HEK293T (cell line): ENCODE results near the gene UNC5B.

ENCODE experiments used
- ARNT ChIP-seq: fragments of 450-650 bp; IDR thresholded peaks from 2 replicates; pipeline ENCODE4 v1.6.1; 2017; ENCODE audit warnings: mild to moderate bottlenecking
- BHLHE40 ChIP-seq: fragments of 450-650 bp; IDR thresholded peaks from 2 replicates; pipeline ENCODE4 v1.6.1; 2016; ENCODE audit warnings: mild to moderate bottlenecking, moderate library complexity, borderline replicate concordance
- ELF4 ChIP-seq: fragments of 450-650 bp; IDR thresholded peaks from 2 replicates; pipeline ENCODE4 v1.6.1; 2017; ENCODE audit warnings: antibody characterized with exemption
- FOXA1 ChIP-seq: fragments of 450-650 bp; IDR thresholded peaks from 2 replicates; pipeline ENCODE4 v1.6.1; 2016; ENCODE audit warnings: mild to moderate bottlenecking
- FOXK2 ChIP-seq: fragments of 450-650 bp; IDR thresholded peaks from 2 replicates; pipeline ENCODE4 v1.6.1; 2016; ENCODE audit warnings: mild to moderate bottlenecking
- FOXM1 ChIP-seq: fragments of 450-650 bp; IDR thresholded peaks from 2 replicates; pipeline ENCODE4 v1.6.1; 2017; ENCODE audit warnings: mild to moderate bottlenecking, borderline replicate concordance
- HDGF ChIP-seq: fragments of 450-650 bp; IDR thresholded peaks from 2 replicates; pipeline ENCODE4 v1.6.1; 2017; ENCODE audit warnings: antibody characterized with exemption, borderline replicate concordance
- LEF1 ChIP-seq: fragments of 450-650 bp; IDR thresholded peaks from 2 replicates; pipeline ENCODE4 v1.6.1; 2017; ENCODE audit warnings: mild to moderate bottlenecking, borderline replicate concordance
- NFRKB ChIP-seq: fragments of 450-650 bp; IDR thresholded peaks from 2 replicates; pipeline ENCODE4 v1.6.1; 2016; ENCODE audit warnings: mild to moderate bottlenecking, moderate library complexity
- PKNOX1 ChIP-seq: fragments of 450-650 bp; IDR thresholded peaks from 2 replicates; pipeline ENCODE4 v1.6.1; 2016
- SP1 ChIP-seq: fragments of 450-650 bp; IDR thresholded peaks from 2 replicates; pipeline ENCODE4 v1.6.1; 2017
- SUZ12 ChIP-seq: fragments of 450-650 bp; IDR thresholded peaks from 2 replicates; pipeline ENCODE4 v1.6.1; 2016; ENCODE audit warnings: mild to moderate bottlenecking
- TARDBP ChIP-seq: fragments of 450-650 bp; IDR thresholded peaks from 2 replicates; pipeline ENCODE4 v1.6.1; 2016
- ZNF384 ChIP-seq: fragments of 450-650 bp; IDR thresholded peaks from 2 replicates; pipeline ENCODE4 v1.6.1; 2016

- TF ChIP-seq BHLHE40 (no peak), PKNOX1 (no peak), LEF1 (no peak), ARNT (no peak), FOXK2 (no peak), FOXM1 (no peak), ZNF384 (no peak), FOXA1 (no peak), SP1 (no peak), NFRKB (no peak), HDGF (no peak), ELF4 (no peak), SUZ12 (no peak), TARDBP (no peak)
Observed at GRCh38 chr10:71302451-71302850, 90.1 kb downstream of the UNC5B start.
